ENCODE measurements around the gene EEF1G. TPM values are rescaled to one million over a fixed set of nuclear protein-coding genes. Genes with fewer than 3 reads are reported as not detected.

The EEF1G gene
- total RNA-seq, 2 donors from 2014 or later, result 1,954 to 1,984 TPM

GRCh38 chr11:62542750-62543567 is 30.7 kb downstream of the EEF1G start:
- H3K9me3 ChIP-seq (ENCODE audit: control insufficient read depth, low read length, poor library complexity, severe bottlenecking), result no peaks in the 10 kb centered on the region
- ATAC-seq (peak; percentile 44), DNase-seq (peak; percentile 62 to 68 (median 68))
- Mint-ChIP-seq H3K4me1 (peaks cover 62% of the 10 kb centered on the region), H3K27ac (peak overlapping the region; percentile 100), H3K27me3 (no peaks in the 10 kb centered on the region), H3K36me3 (ENCODE audit: low read depth) (peaks cover 7% of the 10 kb centered on the region), H3K4me3 (peak overlapping the region; percentile 98)

- Mint-ChIP-seq H3K27me3 (no peaks in the 10 kb centered on the region), H3K36me3 (ENCODE audit: low read depth) (peaks cover 7% of the 10 kb centered on the region), H3K4me3 (peak overlapping the region; percentile 98), H3K27ac (peak overlapping the region; percentile 100), H3K4me1 (peaks cover 59% of the 10 kb centered on the region)
- ATAC-seq (no peak), DNase-seq (no peak)
- H3K9me3 ChIP-seq (ENCODE audit: control insufficient read depth, low read length, poor library complexity, severe bottlenecking), result no peaks in the 10 kb centered on the region
Measured at GRCh38 chr11:62542111-62542745, 31.5 kb downstream of the EEF1G start.

- H3K27ac Mint-ChIP-seq, result peak overlapping the region; percentile 100
- H3K4me1 Mint-ChIP-seq, result peaks cover 62% of the 10 kb centered on the region
- no peaks in the 10 kb centered on the region for H3K27me3 Mint-ChIP-seq
- H3K4me3 Mint-ChIP-seq, result peak overlapping the region; percentile 98
- no peaks in the 10 kb centered on the region for H3K9me3 ChIP-seq (ENCODE audit: control insufficient read depth, low read length, poor library complexity, severe bottlenecking)
- DNase-seq (no peak), ATAC-seq (peak; percentile 2)
- H3K36me3 Mint-ChIP-seq (ENCODE audit: low read depth), result peaks cover 10% of the 10 kb centered on the region
Measured at GRCh38 chr11:62540804-62541701, 32.6 kb downstream of the EEF1G start.

GRCh38 chr11:62539238-62539925 is 34.3 kb downstream of the EEF1G start:
- Mint-ChIP-seq H3K36me3 (ENCODE audit: low read depth) (peaks cover 9% of the 10 kb centered on the region), H3K4me1 (peaks cover 70% of the 10 kb centered on the region), H3K4me3 (peak overlapping the region; percentile 98), H3K27me3 (no peaks in the 10 kb centered on the region), H3K27ac (peak overlapping the region; percentile 100)
- no peaks in the 10 kb centered on the region for H3K9me3 ChIP-seq (ENCODE audit: control insufficient read depth, low read length, poor library complexity, severe bottlenecking)
- DNase-seq (peak in 1 of 3 donors; percentile 37), ATAC-seq (no peak)

GRCh38 chr11:62538470-62539237 is 35.0 kb downstream of the EEF1G start:
- H3K9me3 ChIP-seq (ENCODE audit: control insufficient read depth, low read length, poor library complexity, severe bottlenecking), result no peaks in the 10 kb centered on the region
- Mint-ChIP-seq H3K4me1 (peaks cover 72% of the 10 kb centered on the region), H3K27me3 (no peaks in the 10 kb centered on the region), H3K27ac (peak overlapping the region; percentile 100), H3K4me3 (peak overlapping the region; percentile 98), H3K36me3 (ENCODE audit: low read depth) (peaks cover 13% of the 10 kb centered on the region)
- ATAC-seq (no peak), DNase-seq (no peak)

GRCh38 chr11:62536301-62536957 is 37.3 kb downstream of the EEF1G start:
- Mint-ChIP-seq H3K27me3 (no peaks in the 10 kb centered on the region), H3K27ac (peak overlapping the region; percentile 100), H3K4me3 (peak overlapping the region; percentile 85), H3K36me3 (ENCODE audit: low read depth) (peaks cover 11% of the 10 kb centered on the region), H3K4me1 (peaks cover 67% of the 10 kb centered on the region)
- no peaks in the 10 kb centered on the region for H3K9me3 ChIP-seq (ENCODE audit: control insufficient read depth, low read length, poor library complexity, severe bottlenecking)
- DNase-seq, result no peak
- ATAC-seq, result no peak

- H3K9me3 ChIP-seq (ENCODE audit: control insufficient read depth, low read length, poor library complexity, severe bottlenecking), result no peaks in the 10 kb centered on the region
- peak; percentile 2 for ATAC-seq
- no peak for DNase-seq
- Mint-ChIP-seq H3K27me3 (no peaks in the 10 kb centered on the region), H3K27ac (peak overlapping the region; percentile 100), H3K4me3 (peak overlapping the region; percentile 85), H3K4me1 (peaks cover 67% of the 10 kb centered on the region), H3K36me3 (ENCODE audit: low read depth) (peaks cover 11% of the 10 kb centered on the region)
Measured at GRCh38 chr11:62535802-62536201, 37.9 kb downstream of the EEF1G start.

- Mint-ChIP-seq H3K4me3 (peak overlapping the region; percentile 85), H3K27ac (peak overlapping the region; percentile 100), H3K27me3 (no peaks in the 10 kb centered on the region), H3K4me1 (peaks cover 69% of the 10 kb centered on the region), H3K36me3 (ENCODE audit: low read depth) (peaks cover 11% of the 10 kb centered on the region)
- DNase-seq (no peak), ATAC-seq (no peak)
- H3K9me3 ChIP-seq (ENCODE audit: control insufficient read depth, low read length, poor library complexity, severe bottlenecking), result no peaks in the 10 kb centered on the region
Measured at GRCh38 chr11:62534779-62535545, 38.7 kb downstream of the EEF1G start.

GRCh38 chr11:62532096-62532495 is 41.6 kb downstream of the EEF1G start:
- H3K9me3 ChIP-seq (ENCODE audit: control insufficient read depth, low read length, poor library complexity, severe bottlenecking), result no peaks in the 10 kb centered on the region
- DNase-seq, result no peak
- H3K36me3 Mint-ChIP-seq (ENCODE audit: low read depth), result peaks cover 16% of the 10 kb centered on the region
- peak overlapping the region; percentile 52 for H3K4me3 Mint-ChIP-seq
- no peak for ATAC-seq
- no peaks in the 10 kb centered on the region for H3K27me3 Mint-ChIP-seq
- peaks cover 64% of the 10 kb centered on the region for H3K4me1 Mint-ChIP-seq
- H3K27ac Mint-ChIP-seq, result peak overlapping the region; percentile 100

GRCh38 chr11:62516736-62517371 is 56.8 kb downstream of the EEF1G start:
- no peaks in the 10 kb centered on the region for H3K9me3 ChIP-seq (ENCODE audit: control insufficient read depth, low read length, poor library complexity, severe bottlenecking)
- no peak for ATAC-seq
- DNase-seq, result no peak
- H3K4me1 Mint-ChIP-seq, result peaks cover 31% of the 10 kb centered on the region
- H3K27ac Mint-ChIP-seq, result peak overlapping the region; percentile 91
- H3K36me3 Mint-ChIP-seq (ENCODE audit: low read depth), result peaks cover 2% of the 10 kb centered on the region
- H3K27me3 Mint-ChIP-seq, result no peaks in the 10 kb centered on the region
- peak overlapping the region; percentile 79 for H3K4me3 Mint-ChIP-seq

- no peaks in the 10 kb centered on the region for H3K9me3 ChIP-seq (ENCODE audit: control insufficient read depth, low read length, poor library complexity, severe bottlenecking)
- no peaks in the 10 kb centered on the region for H3K27me3 Mint-ChIP-seq
- peaks cover 2% of the 10 kb centered on the region for H3K36me3 Mint-ChIP-seq (ENCODE audit: low read depth)
- H3K4me1 Mint-ChIP-seq, result peaks cover 27% of the 10 kb centered on the region
- no peak for DNase-seq
- peak; percentile 18 for ATAC-seq
- H3K27ac Mint-ChIP-seq, result peak overlapping the region; percentile 91
- peak overlapping the region; percentile 41 for H3K4me3 Mint-ChIP-seq
Measured at GRCh38 chr11:62514151-62514550, 59.5 kb downstream of the EEF1G start.

Data from T-helper 17 cell (primary cell).